Right lobe of liver (tissue), 6 donors: Measurements from ENCODE around the gene DLG5. TPM values are rescaled to one million over a fixed set of nuclear protein-coding genes. Genes with fewer than 3 reads are reported as not detected.

Source experiments
- ATAC-seq, 4 donors: fragments of 200-7000 bp; cut with Tn5 transposase; one replicate each; pipeline ENCODE4 v1.9.1; 2020; ENCODE audit warnings: mild to moderate bottlenecking in 4 of 4, moderate library complexity in 4 of 4
- DNase-seq, 3 donors: peaks; one replicate each; pipeline ENCODE4 v3.0.0-alpha.2; 2020
- H3K27ac ChIP-seq, 3 donors: fragments of 200-600 bp; one replicate each; pipeline ENCODE4 v1.8.0; 2022
- H3K27me3 ChIP-seq, 2 donors: fragments of 200-600 bp; one replicate each; pipeline ENCODE4 v1.8.0; 2022
- H3K36me3 ChIP-seq, 4 donors: fragments of 200-600 bp; sonication (generic) in 1 of 4; one replicate each; pipeline versions ENCODE4 v1.5.1 to v1.8.0; 2017 to 2022; ENCODE audit warnings: control low read depth in 1 of 4
- H3K4me1 ChIP-seq, 4 donors: fragments of 200-600 bp; sonication (generic) in 1 of 4; one replicate each; pipeline versions ENCODE4 v1.5.1 to v1.8.0; 2017 to 2022; ENCODE audit warnings: control low read depth in 1 of 4
- H3K4me3 ChIP-seq, 3 donors: fragments of 200-600 bp; one replicate each; pipeline ENCODE4 v1.8.0; 2022
- H3K9me3 ChIP-seq, 4 donors: fragments of 200-600 bp; sonication (generic) in 1 of 4; one replicate each; pipeline versions ENCODE4 v1.5.1 to v1.8.0; 2017 to 2022; ENCODE audit warnings: control low read depth in 1 of 4
- CTCF ChIP-seq, 4 donors: fragments of 200-600 bp in 3 of 4; fragments of 450-650 bp in 1 of 4; IDR thresholded peaks; one replicate each; pipeline versions ENCODE4 v1.5.1 to v1.8.0; 2016 to 2022; ENCODE audit warnings: antibody characterized with exemption in 4 of 4, mild to moderate bottlenecking in 2 of 4
- POLR2A ChIP-seq: fragments of 450-650 bp; IDR thresholded peaks from one replicate; pipeline ENCODE4 v1.6.1; 2017; ENCODE audit warnings: antibody characterized with exemption, mild to moderate bottlenecking
- WGBS: methylation state at CpG from one replicate; pipeline ENCODE4 v1.1.6; 2018; ENCODE audit warnings: low coverage, low lambda C conversion rate; ENCODE audit not compliant: insufficient coverage; ENCODE audit errors: missing lambda C conversion rate; 5-methylcytosine and 5-hydroxymethylcytosine counted together
- intact Hi-C, 2 donors: fragments of 100-400 bp; cut with DNase I; formaldehyde crosslinking; loops; one replicate each; pipeline versions ENCODE4 v1.11.2 to v1.14.1; 2022
- total RNA-seq, 6 experiments: library from RNA; depleted of rRNA in 2 of 6; stranded (reverse); fragments of >200 nt in 2 of 6; fragmentation: NEBNext Ultra II Directional in 3 of 6; extraction: Animal tissue kit (Norgen Biotek cat#: 25700) in 3 of 6; gene quantifications; one replicate each; pipeline versions ENCODE4 v1.1.0 to v1.2.4, GENCODE V29; 2016 to 2023
- donor health status: DM: no; HTN: yes; CAD: no.
- donor health status: DM: no; HTN: no; CAD: no.
- donor health status: DM: no; HTN: no; CAD: no.
- donor health status: DM: no; HTN: yes; CAD: no.
- donor health status: DM: no; HTN: yes; CAD: no.

Gene DLG5
- total RNA-seq, 6 experiments from 2014 or later = 5.6 to 8.8 (median 7.6) TPM

GRCh38 chr10:77881222-77881621, 45.3 kb downstream of the DLG5 start:
- no peaks in the 10 kb centered on the region for H3K4me1 ChIP-seq
- no peaks in the 10 kb centered on the region for H3K9me3 ChIP-seq
- H3K27me3 ChIP-seq = no peaks in the 10 kb centered on the region
- no peak for TF ChIP-seq POLR2A
- no peak for TF ChIP-seq CTCF (IDR thresholded peaks at IDR 0.05)
- H3K4me3 ChIP-seq = no peak overlapping the region
- ATAC-seq (no peak), DNase-seq (no peak)
- WGBS = 86% methylated on average over 2 of the region's 3 CpGs
- intact Hi-C loops = no loop called here
- no peak overlapping the region for H3K27ac ChIP-seq
- H3K36me3 ChIP-seq = no peaks in the 10 kb centered on the region

GRCh38 chr10:77879710-77880109, 46.8 kb downstream of the DLG5 start:
- H3K36me3 ChIP-seq = no peaks in the 10 kb centered on the region
- WGBS = 85% methylated on average over 3 of the region's 3 CpGs

GRCh38 chr10:77879065-77879464, 47.5 kb downstream of the DLG5 start:
- TF ChIP-seq CTCF (IDR thresholded peaks at IDR 0.05) = no peak
- no peak for TF ChIP-seq POLR2A
- 100% methylated on average over 2 of the region's 4 CpGs for WGBS
- ATAC-seq = no peak
- H3K4me3 ChIP-seq = no peak overlapping the region
- H3K4me1 ChIP-seq = no peaks in the 10 kb centered on the region
- H3K9me3 ChIP-seq = no peaks in the 10 kb centered on the region
- intact Hi-C loops = no loop called here
- H3K36me3 ChIP-seq = no peaks in the 10 kb centered on the region
- H3K27ac ChIP-seq = no peak overlapping the region
- H3K27me3 ChIP-seq = no peaks in the 10 kb centered on the region
- DNase-seq = no peak

More at GRCh38 chr10:77879710-77880109, 46.8 kb downstream of the DLG5 start:
- DNase-seq (no peak), ATAC-seq (no peak)
- Histone ChIP-seq H3K27me3 (no peaks in the 10 kb centered on the region), H3K4me3 (no peak overlapping the region), H3K27ac (no peak overlapping the region), H3K9me3 (no peaks in the 10 kb centered on the region), H3K4me1 (no peaks in the 10 kb centered on the region)
- no peak for TF ChIP-seq POLR2A
- TF ChIP-seq CTCF (IDR thresholded peaks at IDR 0.05) = no peak
- intact Hi-C loops = no loop called here

- ATAC-seq (peak; percentile 50 to 62 (median 60)), DNase-seq (no peak)
- intact Hi-C loops = no loop called here
- H3K27ac ChIP-seq = no peak overlapping the region
- no peaks in the 10 kb centered on the region for H3K4me1 ChIP-seq
- WGBS = 46% methylated on average over 5 of the region's 16 CpGs
- no peak for TF ChIP-seq CTCF (IDR thresholded peaks at IDR 0.05)
- no peak for TF ChIP-seq POLR2A
- H3K36me3 ChIP-seq = no peaks in the 10 kb centered on the region
- H3K27me3 ChIP-seq = no peaks in the 10 kb centered on the region
- no peaks in the 10 kb centered on the region for H3K9me3 ChIP-seq
- H3K4me3 ChIP-seq = no peak overlapping the region
These were observed 48.9 kb downstream of the DLG5 start for GRCh38 chr10:77877441-77878344.
